Measurements from ENCODE around the gene RIPK3.

RIPK3 gene

DNA sequence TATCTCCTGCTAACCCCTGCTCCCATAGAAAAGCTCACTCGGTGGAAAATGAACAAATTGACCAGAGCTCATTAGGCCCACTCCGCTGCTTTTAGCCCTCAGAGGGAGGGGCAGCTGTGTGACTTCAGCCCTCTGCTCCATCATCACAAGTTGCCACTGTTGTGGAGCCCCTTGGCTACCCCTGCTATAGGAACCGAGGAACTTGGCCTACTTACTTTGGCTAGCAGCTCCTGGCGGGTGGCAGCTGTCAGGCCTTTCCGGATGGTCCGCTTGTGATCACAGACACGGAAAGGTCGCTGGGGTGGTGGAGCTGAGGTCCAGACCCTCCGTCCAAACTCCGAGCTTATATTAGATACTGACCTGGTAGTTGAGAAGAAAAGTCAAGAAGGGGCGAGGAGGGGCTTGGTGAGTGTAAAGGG, 32.6 kb downstream of the RIPK3 start:
- DNase-seq (ENCODE audit: low read depth, low spot score), result no peak

DNA sequence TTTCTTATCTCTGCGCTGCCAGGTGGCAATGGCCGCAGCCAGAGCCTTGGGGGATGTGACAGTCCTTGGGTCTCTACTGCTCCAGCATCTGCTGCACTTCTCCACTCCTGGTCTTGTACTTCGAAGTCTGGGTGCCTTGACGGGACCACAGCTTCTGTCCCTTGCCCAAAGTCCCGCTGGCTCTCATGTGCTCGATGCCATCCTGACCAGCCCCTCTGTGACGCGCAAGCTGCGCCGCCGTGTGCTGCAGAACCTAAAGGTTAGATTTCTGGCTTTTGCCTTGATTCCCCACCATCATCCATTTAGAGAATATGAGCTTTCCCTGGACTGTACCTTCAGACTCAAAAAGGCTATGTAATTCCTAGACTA, 35.8 kb downstream of the RIPK3 start:
- DNase-seq (ENCODE audit: low read depth, low spot score), result no peak

GRCh38 chr14:24300326-24300980, 39.3 kb downstream of the RIPK3 start:
- DNase-seq (ENCODE audit: low read depth, low spot score), result no peak

- DNase-seq (ENCODE audit: low read depth, low spot score), result peak; percentile 97
Observed at GRCh38 chr14:24299255-24300191, 40.3 kb downstream of the RIPK3 start, which contains the start of the genes DHRS1 and NOP9. Gene DHRS1, minus strand, starts transcription at chr14:24299780. Its CDS starts 674 bp downstream, at chr14:24299106. Gene NOP9, plus strand, starts transcription at chr14:24299850. Its CDS starts 105 bp downstream, at chr14:24299955.

- DNase-seq (ENCODE audit: low read depth, low spot score), result peak; percentile 28
Observed at GRCh38 chr14:24298892-24299254, 40.9 kb downstream of the RIPK3 start.

DNA sequence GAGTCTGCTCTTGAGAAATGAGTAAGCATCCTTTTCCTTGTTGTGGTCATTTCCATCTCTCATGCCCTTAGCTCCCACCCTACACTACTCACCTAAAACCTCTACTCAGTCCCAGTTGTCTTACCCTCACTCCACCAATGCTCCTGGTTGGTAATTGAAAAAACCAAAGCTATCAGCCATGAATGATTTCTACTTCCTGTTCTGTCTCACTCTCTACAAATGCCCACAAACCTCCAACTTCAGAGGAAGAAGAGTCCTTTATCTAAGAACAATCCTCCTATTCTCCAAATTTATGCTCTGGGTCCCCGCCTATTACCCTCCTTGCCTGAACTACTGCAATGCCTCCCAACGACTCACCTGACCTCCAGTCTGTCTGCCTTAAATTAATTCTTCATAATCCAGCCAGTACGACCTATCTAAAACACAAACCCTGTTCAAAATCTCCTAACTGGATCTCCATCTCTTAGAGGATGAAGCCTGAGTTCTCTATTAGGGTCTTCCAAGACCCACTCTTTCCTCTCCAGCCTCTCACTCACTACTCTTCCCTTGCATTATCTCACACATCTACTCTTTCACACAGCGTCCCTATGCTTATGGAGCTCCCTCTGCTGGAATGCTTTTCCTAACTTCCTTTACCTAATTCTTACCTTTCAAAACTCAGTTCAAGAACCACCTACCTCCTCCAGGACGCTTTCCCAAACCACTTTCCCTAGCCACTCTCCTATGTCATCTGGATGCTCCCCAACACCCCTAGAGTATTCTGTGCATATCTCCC, 42.4 kb downstream of the RIPK3 start:
- DNase-seq (ENCODE audit: low read depth, low spot score), result peak; percentile 49

- peak; percentile 86 for DNase-seq (ENCODE audit: low read depth, low spot score)
Observed at GRCh38 chr14:24296341-24297157, 43.2 kb downstream of the RIPK3 start.

DNA sequence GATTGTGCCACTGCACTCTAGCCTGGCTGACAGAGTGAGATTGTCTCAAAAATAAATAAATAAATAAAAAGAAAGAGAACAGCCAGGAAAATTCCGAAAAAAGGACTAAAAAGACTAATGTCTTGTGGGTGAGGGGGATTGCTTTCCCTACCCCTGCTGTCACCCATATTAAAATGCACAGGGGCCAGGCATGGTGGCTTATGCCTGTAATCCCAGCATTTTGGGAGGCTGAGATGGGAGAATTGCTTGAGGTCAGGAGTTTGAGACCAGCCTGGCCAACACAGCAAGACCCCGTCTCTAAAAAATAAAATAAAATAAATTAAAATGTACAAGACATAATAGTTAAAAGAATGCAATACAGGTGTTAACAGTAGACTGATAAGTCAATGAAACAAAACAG, 46.3 kb downstream of the RIPK3 start:
- no peak for DNase-seq (ENCODE audit: low read depth, low spot score)

DNA sequence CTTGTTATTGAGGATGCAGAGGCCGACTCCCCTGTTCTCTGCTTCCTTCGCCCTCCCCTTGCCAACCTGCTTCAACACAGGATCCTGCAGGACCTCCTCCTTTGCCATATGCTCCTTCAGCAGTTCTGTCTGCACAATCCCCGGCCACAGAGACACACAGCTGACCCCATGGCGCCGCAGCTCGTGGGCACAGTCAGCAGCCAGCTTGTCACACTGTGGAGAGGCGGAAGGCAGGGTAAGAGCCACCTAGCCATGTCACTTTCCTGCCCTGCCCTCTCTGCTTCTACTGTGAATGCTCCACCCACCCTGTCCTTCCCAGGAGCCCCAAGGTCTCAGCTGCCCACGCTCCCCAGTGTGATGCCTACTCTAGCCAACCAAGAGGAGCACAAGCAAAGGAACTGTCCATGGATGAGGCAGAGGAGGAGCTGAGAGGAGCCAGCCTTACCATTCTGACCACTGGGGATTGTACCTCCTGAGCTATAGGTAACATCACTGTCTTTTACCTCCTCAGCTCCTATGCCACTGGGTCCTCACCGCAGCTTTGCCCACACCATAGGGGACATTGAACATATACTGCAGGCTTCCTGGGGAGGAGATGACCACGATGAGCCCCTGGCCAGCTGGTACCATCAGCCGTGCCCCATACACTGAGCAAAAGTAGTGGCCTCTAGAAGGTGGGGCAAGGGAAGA, 47.5 kb downstream of the RIPK3 start:
- no peak for DNase-seq (ENCODE audit: low read depth, low spot score)

DNA sequence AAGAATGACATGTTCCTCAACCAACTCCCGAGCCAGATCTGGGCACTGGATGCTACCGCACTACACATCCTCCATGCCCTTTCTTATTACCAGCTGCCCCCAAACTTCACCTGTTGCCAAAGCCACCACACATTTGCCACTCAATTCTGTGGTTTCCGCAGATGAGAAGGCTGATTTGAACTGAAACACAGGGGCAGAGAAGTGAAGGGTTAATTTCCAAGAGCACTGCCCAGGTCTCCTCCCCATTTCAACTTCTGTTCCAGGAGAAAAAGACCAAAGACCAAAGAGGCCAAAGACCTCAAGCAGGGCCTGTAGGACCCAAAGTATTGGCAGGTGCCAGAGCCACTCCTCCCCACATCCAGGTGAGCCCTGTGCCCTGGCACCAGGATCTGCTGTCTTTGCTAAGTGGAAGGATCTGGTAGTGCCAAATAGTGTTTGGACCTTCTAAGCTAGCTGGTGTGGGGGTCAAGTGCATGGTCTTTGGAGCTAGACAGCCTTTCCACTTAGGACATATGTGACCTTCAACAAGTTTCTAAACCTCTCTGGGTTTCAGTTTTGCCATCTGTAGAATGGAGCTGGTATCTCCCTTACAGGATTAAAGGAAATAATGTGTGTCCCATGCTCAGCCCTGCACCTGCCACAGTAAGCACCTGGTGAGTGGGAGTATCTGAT, 48.2 kb downstream of the RIPK3 start:
- no peak for DNase-seq (ENCODE audit: low read depth, low spot score)

DNA sequence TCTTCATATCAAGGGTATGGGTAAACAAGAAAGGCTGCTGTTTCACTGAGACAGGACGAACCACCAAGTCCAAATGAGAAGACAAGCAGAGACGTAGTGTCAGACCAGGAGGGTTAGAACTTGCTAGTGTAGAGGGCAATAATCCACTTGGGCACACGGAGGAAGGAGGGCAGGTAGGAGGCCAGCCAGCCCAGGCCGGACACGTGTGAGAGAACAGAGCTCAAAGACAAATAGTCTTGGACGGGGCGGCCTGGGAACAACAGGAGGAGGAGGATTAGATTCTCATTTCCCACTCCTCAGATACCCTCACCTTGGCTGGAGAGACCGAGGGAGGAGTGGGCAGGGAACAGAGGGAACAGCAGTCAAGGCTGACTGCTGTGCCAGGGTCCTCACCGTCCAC, 49.0 kb downstream of the RIPK3 start:
- DNase-seq (ENCODE audit: low read depth, low spot score), result no peak

GRCh38 chr14:24289649-24290280, 50.0 kb downstream of the RIPK3 start:
- DNase-seq (ENCODE audit: low read depth, low spot score), result no peak

DNA sequence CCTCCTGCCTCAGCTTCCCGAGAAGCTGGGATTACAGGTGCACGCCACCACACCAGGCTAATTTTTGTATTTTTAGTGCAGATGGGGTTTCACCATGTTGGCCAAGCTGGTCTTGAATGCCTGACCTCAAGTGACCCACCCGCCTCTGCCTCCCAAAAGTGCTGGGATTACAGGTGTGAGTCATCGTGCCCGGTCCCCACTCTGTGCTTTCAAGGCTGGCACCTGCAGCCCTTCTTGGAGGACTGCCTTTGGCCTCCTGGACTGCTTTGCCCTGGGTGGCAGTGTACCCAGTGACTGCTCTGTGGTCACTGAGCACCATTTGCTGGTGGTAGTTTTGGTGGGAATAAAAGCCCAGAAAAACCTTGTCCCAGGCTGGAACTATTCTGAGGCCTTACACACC, 52.8 kb downstream of the RIPK3 start:
- DNase-seq (ENCODE audit: low read depth, low spot score), result no peak

Measured in ELF-1 (cell line).